AG04449 (cell line): ENCODE measurements around the gene CEP135.

Source experiments
- CTCF ChIA-PET: fragments of 350-600 bp; formaldehyde crosslinking; extraction: SDS; loops from one replicate; lab custom pipeline; 2021; ENCODE audit warnings: antibody characterized with exemption; lab: Yijun Ruan, JAX
- POLR2A ChIA-PET: fragments of 400-600, 350-600 bp; formaldehyde crosslinking; extraction: SDS; loops from one replicate; lab custom pipeline; 2020; ENCODE audit warnings: antibody characterized with exemption, inconsistent platforms; lab: Yijun Ruan, JAX
- DNase-seq: peaks from one replicate; pipeline ENCODE4 v3.0.0-alpha.2; 2010; ENCODE audit warnings: low read depth, low spot score
- H3K4me3 ChIP-seq: 2 replicates; pipeline ENCODE4 v1.5.1; 2011; ENCODE audit warnings: low read depth, mild to moderate bottlenecking, control low read depth, low read length
- CTCF ChIP-seq: IDR thresholded peaks from one replicate; pipeline ENCODE4 v1.5.1; 2011; ENCODE audit warnings: mild to moderate bottlenecking, moderate library complexity, low read length, control low read depth, inconsistent platforms; ENCODE audit not compliant: insufficient read depth; ENCODE audit errors: missing control alignments

The CEP135 gene

GRCh38 chr4:55907469-55907868 lies 41.3 kb upstream of the CEP135 start:
- TF ChIP-seq CTCF = no peak
- ChIA-PET CTCF (no interaction called here), POLR2A (no interaction called here)
- DNase-seq = no peak
- H3K4me3 ChIP-seq = no peak overlapping the region

GRCh38 chr4:55910140-55910539 lies 38.6 kb upstream of the CEP135 start:
- DNase-seq = no peak
- CTCF ChIA-PET = no interaction called here

GRCh38 chr4:55912249-55912648 lies 36.5 kb upstream of the CEP135 start:
- ChIA-PET POLR2A (no interaction called here), CTCF (interaction anchor here (2.3 kb wide), 1 partner anchor 36 kb away, joined by 7 read pairs; the partner anchor contains the start of gene CEP135)
- no peak for DNase-seq

More at GRCh38 chr4:55910140-55910539, 38.6 kb upstream of the CEP135 start:
- POLR2A ChIA-PET = no interaction called here
- TF ChIP-seq CTCF = no peak
- no peak overlapping the region for H3K4me3 ChIP-seq

GRCh38 chr4:55920571-55920970 lies 28.2 kb upstream of the CEP135 start:
- no peak overlapping the region for H3K4me3 ChIP-seq
- ChIA-PET CTCF (interaction anchor here (2.3 kb wide), 1 partner anchor 28 kb away, joined by 10 read pairs; the partner anchor contains the start of gene CEP135), POLR2A (no interaction called here)
- DNase-seq = no peak
- TF ChIP-seq CTCF = no peak

More at GRCh38 chr4:55912249-55912648, 36.5 kb upstream of the CEP135 start:
- TF ChIP-seq CTCF = no peak
- H3K4me3 ChIP-seq = no peak overlapping the region

- POLR2A ChIA-PET = no interaction called here
- TF ChIP-seq CTCF = no peak
- DNase-seq = no peak
- CTCF ChIA-PET = interaction anchor here (2.3 kb wide), 1 partner anchor 27 kb away, joined by 10 read pairs; the partner anchor contains the start of gene CEP135
- H3K4me3 ChIP-seq = no peak overlapping the region
Observed at GRCh38 chr4:55921093-55921492, 27.7 kb upstream of the CEP135 start.

- ChIA-PET CTCF (no interaction called here), POLR2A (no interaction called here)
- DNase-seq = no peak
- no peak overlapping the region for H3K4me3 ChIP-seq
- no peak for TF ChIP-seq CTCF
Observed at GRCh38 chr4:55925241-55925640, 23.5 kb upstream of the CEP135 start.
